Keratinocyte (primary cell): ENCODE measurements around the gene HIVEP2. TPM values are rescaled to one million over a fixed set of nuclear protein-coding genes. Genes with fewer than 3 reads are reported as not detected.
A peak's percentile ranks its signal among the peaks of the same experiment; 100 is the strongest.

Experiments used
- DNase-seq: peaks from one replicate; pipeline ENCODE4 v3.0.0-alpha.2; 2011; ENCODE audit warnings: low read depth, missing footprints, low spot score
- FAIRE-seq: peaks from 2 replicates; lab custom pipeline; 2011; peaks lifted over from hg19 to GRCh38; lab: Jason Lieb, UNC
- H2AFZ ChIP-seq: 2 replicates; pipeline ENCODE4 v1.6.0; 2012; ENCODE audit warnings: low read length, control low read depth, inconsistent platforms; ENCODE audit not compliant: control insufficient read depth
- H3K27ac ChIP-seq: 2 replicates; pipeline ENCODE4 v1.5.1; 2011; ENCODE audit warnings: low read length; ENCODE audit not compliant: control insufficient read depth, insufficient read depth
- H3K27me3 ChIP-seq: 3 replicates; pipeline ENCODE4 v1.6.0; 2011; ENCODE audit warnings: low read length; ENCODE audit not compliant: control insufficient read depth, insufficient read depth; ENCODE audit errors: extremely low read depth
- H3K36me3 ChIP-seq, 2 experiments: 2 replicates in 1 of 2; 3 replicates in 1 of 2; pipeline ENCODE4 v1.5.1; 2011; ENCODE audit warnings: low read length in 2 of 2, mild to moderate bottlenecking in 1 of 2; ENCODE audit not compliant: control insufficient read depth in 2 of 2, insufficient read depth in 2 of 2; ENCODE audit errors: extremely low read depth in 1 of 2
- H3K4me1 ChIP-seq: 3 replicates; pipeline ENCODE4 v1.5.1; 2011; ENCODE audit warnings: low read length; ENCODE audit not compliant: control insufficient read depth, insufficient read depth; ENCODE audit errors: extremely low read depth
- H3K4me2 ChIP-seq: 3 replicates; pipeline ENCODE4 v1.6.0; 2011; ENCODE audit warnings: low read depth, low read length; ENCODE audit not compliant: control insufficient read depth, insufficient read depth; ENCODE audit errors: extremely low read depth
- H3K4me3 ChIP-seq, 3 experiments: fragments of 200-600 bp in 1 of 3; sonication (generic) in 1 of 3; 2 replicates in 2 of 3; 3 replicates in 1 of 3; pipeline ENCODE4 v1.5.1; 2011 to 2016; ENCODE audit warnings: low read length in 3 of 3, mild to moderate bottlenecking in 3 of 3, control low read depth in 2 of 3, inconsistent platforms in 1 of 3, low read depth in 1 of 3, mixed read lengths in 1 of 3, mixed run types in 1 of 3, moderate library complexity in 1 of 3; ENCODE audit not compliant: control insufficient read depth in 2 of 3, insufficient read depth in 2 of 3; ENCODE audit errors: extremely low read depth in 1 of 3
- H3K79me2 ChIP-seq: 2 replicates; pipeline ENCODE4 v1.6.0; 2012; ENCODE audit warnings: low read length; ENCODE audit not compliant: control insufficient read depth, insufficient read depth
- H3K9ac ChIP-seq: 3 replicates; pipeline ENCODE4 v1.6.0; 2011; ENCODE audit warnings: low read length; ENCODE audit not compliant: control insufficient read depth, insufficient read depth; ENCODE audit errors: extremely low read depth
- H3K9me1 ChIP-seq: 3 replicates; pipeline ENCODE4 v1.6.0; 2011; ENCODE audit warnings: low read length; ENCODE audit not compliant: control insufficient read depth, insufficient read depth; ENCODE audit errors: extremely low read depth
- H3K9me3 ChIP-seq: 2 replicates; pipeline ENCODE4 v1.5.1; 2012; ENCODE audit warnings: low read depth, low read length; ENCODE audit not compliant: control insufficient read depth
- H4K20me1 ChIP-seq: 3 replicates; pipeline ENCODE4 v1.6.0; 2011; ENCODE audit warnings: low read length; ENCODE audit not compliant: control insufficient read depth, insufficient read depth; ENCODE audit errors: extremely low read depth
- EZH2 ChIP-seq: IDR thresholded peaks from one replicate; pipeline ENCODE4 v1.6.1; 2012; ENCODE audit warnings: inconsistent platforms, mild to moderate bottlenecking, low read length, moderate library complexity
- dilution Hi-C: fragments of 300-500 bp; cut with MboI; formaldehyde crosslinking; loops from one replicate; pipeline ENCODE4 v1.7.0; 2020; ENCODE audit warnings: low sequenced_read_pairs; ENCODE audit not compliant: extremely low pct_ligation_motif_present
- polyA plus RNA-seq, 5 experiments: library from polyadenylated mRNA; depleted of rRNA in 3 of 5; stranded (reverse) in 3 of 5; stranded (forward) in 1 of 5; unstranded in 1 of 5; fragments of >200 nt; gene quantifications; 1 replicate in 1 of 5; 2 replicates in 3 of 5; 3 replicates in 1 of 5; pipeline versions ENCODE4 v1.2.1 to v1.2.3, GENCODE V29; 2011 to 2012; ENCODE audit warnings: missing spikeins in 2 of 5, low read depth in 1 of 5, low replicate concordance in 1 of 5
- TF ChIP-seq, protein P1 (sequence below), 3 experiments: IDR thresholded peaks in 1 of 3; conservative IDR thresholded peaks in 1 of 3; optimal IDR thresholded peaks in 1 of 3; 2 replicates in 2 of 3; 3 replicates in 1 of 3; pipeline versions ENCODE3 to v1.5.1; 2011; ENCODE audit warnings: low read length in 3 of 3, mild to moderate bottlenecking in 3 of 3, moderate library complexity in 2 of 3, control low read depth in 1 of 3, inconsistent platforms in 1 of 3; ENCODE audit not compliant: insufficient read depth in 2 of 3; ENCODE audit errors: extremely low read depth in 1 of 3

HIVEP2 gene
- polyA plus RNA-seq, 1 donor (not counting 4 experiments of a cell fraction or from before 2014, with no cell fraction given): 8.9 TPM

GRCh38 chr6:142846883-142847287, 98.1 kb downstream of the HIVEP2 start:
- H3K36me3 ChIP-seq: no peaks in the 10 kb centered on the region
- no peaks in the 10 kb centered on the region for H3K27me3 ChIP-seq
- H3K9me1 ChIP-seq: peaks cover 3% of the 10 kb centered on the region
- H4K20me1 ChIP-seq: no peaks in the 10 kb centered on the region
- peak; percentile 71 for FAIRE-seq
- TF ChIP-seq, protein P1, sequence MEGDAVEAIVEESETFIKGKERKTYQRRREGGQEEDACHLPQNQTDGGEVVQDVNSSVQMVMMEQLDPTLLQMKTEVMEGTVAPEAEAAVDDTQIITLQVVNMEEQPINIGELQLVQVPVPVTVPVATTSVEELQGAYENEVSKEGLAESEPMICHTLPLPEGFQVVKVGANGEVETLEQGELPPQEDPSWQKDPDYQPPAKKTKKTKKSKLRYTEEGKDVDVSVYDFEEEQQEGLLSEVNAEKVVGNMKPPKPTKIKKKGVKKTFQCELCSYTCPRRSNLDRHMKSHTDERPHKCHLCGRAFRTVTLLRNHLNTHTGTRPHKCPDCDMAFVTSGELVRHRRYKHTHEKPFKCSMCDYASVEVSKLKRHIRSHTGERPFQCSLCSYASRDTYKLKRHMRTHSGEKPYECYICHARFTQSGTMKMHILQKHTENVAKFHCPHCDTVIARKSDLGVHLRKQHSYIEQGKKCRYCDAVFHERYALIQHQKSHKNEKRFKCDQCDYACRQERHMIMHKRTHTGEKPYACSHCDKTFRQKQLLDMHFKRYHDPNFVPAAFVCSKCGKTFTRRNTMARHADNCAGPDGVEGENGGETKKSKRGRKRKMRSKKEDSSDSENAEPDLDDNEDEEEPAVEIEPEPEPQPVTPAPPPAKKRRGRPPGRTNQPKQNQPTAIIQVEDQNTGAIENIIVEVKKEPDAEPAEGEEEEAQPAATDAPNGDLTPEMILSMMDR (optimal IDR thresholded peaks at IDR 0.05 in 1 of 3, IDR thresholded peaks at IDR 0.05 in 1 of 3, conservative IDR thresholded peaks at IDR 0.05 in 1 of 3; ENCODE audit: extremely low read depth in 1 of 3, insufficient read depth in 2 of 3, low read length in 3 of 3): no peak
- TF ChIP-seq EZH2: no peak
- peaks cover 49% of the 10 kb centered on the region for H3K4me1 ChIP-seq
- peaks cover 15% of the 10 kb centered on the region for H3K79me2 ChIP-seq
- DNase-seq: no peak
- no peak overlapping the region for H2AFZ ChIP-seq
- H3K27ac ChIP-seq: peak overlapping the region; percentile 15
- dilution Hi-C loops: no loop called here
- H3K9me3 ChIP-seq: no peaks in the 10 kb centered on the region
- no peak overlapping the region for H3K9ac ChIP-seq
- peak overlapping the region; percentile 84 for H3K4me2 ChIP-seq
- no peak overlapping the region for H3K4me3 ChIP-seq

- H3K36me3 ChIP-seq: no peaks in the 10 kb centered on the region
- no peak overlapping the region for H2AFZ ChIP-seq
- H3K4me1 ChIP-seq: peaks cover 45% of the 10 kb centered on the region
- TF ChIP-seq, protein P1 (optimal IDR thresholded peaks at IDR 0.05 in 1 of 3, IDR thresholded peaks at IDR 0.05 in 1 of 3, conservative IDR thresholded peaks at IDR 0.05 in 1 of 3; ENCODE audit: extremely low read depth in 1 of 3, insufficient read depth in 2 of 3, low read length in 3 of 3): no peak
- no peak for TF ChIP-seq EZH2
- FAIRE-seq: peak; percentile 76
- H3K4me3 ChIP-seq: no peak overlapping the region
- no peaks in the 10 kb centered on the region for H3K9me3 ChIP-seq
- H3K27me3 ChIP-seq: no peaks in the 10 kb centered on the region
- peaks cover 3% of the 10 kb centered on the region for H3K9me1 ChIP-seq
- H3K4me2 ChIP-seq: peak overlapping the region; percentile 84
- peak overlapping the region; percentile 66 for H3K27ac ChIP-seq
- no peak for DNase-seq
- dilution Hi-C loops: no loop called here
- no peaks in the 10 kb centered on the region for H4K20me1 ChIP-seq
- H3K79me2 ChIP-seq: peaks cover 15% of the 10 kb centered on the region
- peak overlapping the region; percentile 70 for H3K9ac ChIP-seq
Measured at GRCh38 chr6:142846459-142846831, 98.5 kb downstream of the HIVEP2 start.
